Neural cell (in vitro differentiated cells): ENCODE results near the gene SMARCB1.

Source experiments
- TAF1 ChIP-seq: IDR thresholded peaks from 2 replicates; pipeline ENCODE4 v1.6.1; 2012; ENCODE audit warnings: low read depth
- TF ChIP-seq, protein P1 (sequence below): fragments of 450-650 bp; IDR thresholded peaks from 2 replicates; pipeline ENCODE4 v1.5.1; 2014; ENCODE audit warnings: antibody characterized with exemption, mild to moderate bottlenecking, moderate library complexity; ENCODE audit not compliant: poor library complexity, severe bottlenecking

DNA sequence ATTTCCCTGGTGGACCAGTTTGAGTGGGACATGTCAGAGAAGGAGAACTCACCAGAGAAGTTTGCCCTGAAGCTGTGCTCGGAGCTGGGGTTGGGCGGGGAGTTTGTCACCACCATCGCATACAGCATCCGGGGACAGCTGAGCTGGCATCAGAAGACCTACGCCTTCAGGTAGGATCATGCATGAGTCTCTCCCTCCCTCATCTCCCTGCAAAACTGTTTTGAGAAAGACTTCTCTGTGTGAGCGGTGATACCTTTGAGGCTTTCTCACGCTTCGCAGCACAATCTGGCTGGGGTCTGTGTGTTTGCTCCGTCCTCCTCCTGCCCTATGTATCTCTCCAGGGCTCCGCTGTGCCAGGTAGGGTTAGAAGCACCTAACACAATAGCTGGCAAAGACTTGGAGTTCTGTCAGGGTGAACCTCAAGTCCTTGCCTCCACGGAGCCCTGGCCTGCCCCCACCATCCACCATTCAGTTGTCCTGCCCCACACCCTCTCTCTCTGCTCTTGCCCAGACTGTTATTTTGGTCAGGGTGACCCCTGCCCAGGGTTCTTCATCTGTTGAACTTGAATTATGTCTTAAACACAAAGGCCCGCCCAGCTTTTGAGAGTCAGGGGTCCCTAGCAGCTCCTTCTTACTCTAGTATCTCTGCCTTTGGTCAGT is 38.6 kb downstream of the SMARCB1 start:
- no peak for TF ChIP-seq TAF1
- TF ChIP-seq, protein P1, sequence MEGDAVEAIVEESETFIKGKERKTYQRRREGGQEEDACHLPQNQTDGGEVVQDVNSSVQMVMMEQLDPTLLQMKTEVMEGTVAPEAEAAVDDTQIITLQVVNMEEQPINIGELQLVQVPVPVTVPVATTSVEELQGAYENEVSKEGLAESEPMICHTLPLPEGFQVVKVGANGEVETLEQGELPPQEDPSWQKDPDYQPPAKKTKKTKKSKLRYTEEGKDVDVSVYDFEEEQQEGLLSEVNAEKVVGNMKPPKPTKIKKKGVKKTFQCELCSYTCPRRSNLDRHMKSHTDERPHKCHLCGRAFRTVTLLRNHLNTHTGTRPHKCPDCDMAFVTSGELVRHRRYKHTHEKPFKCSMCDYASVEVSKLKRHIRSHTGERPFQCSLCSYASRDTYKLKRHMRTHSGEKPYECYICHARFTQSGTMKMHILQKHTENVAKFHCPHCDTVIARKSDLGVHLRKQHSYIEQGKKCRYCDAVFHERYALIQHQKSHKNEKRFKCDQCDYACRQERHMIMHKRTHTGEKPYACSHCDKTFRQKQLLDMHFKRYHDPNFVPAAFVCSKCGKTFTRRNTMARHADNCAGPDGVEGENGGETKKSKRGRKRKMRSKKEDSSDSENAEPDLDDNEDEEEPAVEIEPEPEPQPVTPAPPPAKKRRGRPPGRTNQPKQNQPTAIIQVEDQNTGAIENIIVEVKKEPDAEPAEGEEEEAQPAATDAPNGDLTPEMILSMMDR: no peak
